Measurements from ENCODE around the gene CD93. TPM values are rescaled to one million over a fixed set of nuclear protein-coding genes. Genes with fewer than 3 reads are reported as not detected.

The CD93 gene
- total RNA-seq, 1 donor from 2014 or later: 139 TPM

DNA sequence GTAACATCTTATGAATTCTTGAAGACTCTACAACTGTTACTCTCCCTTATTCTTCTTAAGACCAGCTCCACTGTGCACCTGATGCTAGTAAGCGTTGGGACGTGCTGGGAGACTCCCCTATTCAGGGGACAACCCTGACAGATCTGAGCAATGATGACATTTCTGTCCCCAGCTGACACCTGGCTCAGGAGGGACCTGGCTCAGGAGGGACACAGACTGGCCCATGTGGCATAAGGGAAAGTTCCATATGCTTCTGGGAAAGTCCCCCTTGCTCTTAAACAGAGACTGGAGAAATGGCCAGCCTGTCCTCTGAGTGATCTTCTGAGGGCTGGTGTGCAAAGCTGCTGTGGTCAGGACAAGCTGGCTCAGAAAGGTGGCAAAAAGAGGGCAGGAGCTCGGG lies 10.0 kb upstream of the CD93 start:
- DNase-seq (ENCODE audit: low spot score): no peak
- TF ChIP-seq, protein P1, sequence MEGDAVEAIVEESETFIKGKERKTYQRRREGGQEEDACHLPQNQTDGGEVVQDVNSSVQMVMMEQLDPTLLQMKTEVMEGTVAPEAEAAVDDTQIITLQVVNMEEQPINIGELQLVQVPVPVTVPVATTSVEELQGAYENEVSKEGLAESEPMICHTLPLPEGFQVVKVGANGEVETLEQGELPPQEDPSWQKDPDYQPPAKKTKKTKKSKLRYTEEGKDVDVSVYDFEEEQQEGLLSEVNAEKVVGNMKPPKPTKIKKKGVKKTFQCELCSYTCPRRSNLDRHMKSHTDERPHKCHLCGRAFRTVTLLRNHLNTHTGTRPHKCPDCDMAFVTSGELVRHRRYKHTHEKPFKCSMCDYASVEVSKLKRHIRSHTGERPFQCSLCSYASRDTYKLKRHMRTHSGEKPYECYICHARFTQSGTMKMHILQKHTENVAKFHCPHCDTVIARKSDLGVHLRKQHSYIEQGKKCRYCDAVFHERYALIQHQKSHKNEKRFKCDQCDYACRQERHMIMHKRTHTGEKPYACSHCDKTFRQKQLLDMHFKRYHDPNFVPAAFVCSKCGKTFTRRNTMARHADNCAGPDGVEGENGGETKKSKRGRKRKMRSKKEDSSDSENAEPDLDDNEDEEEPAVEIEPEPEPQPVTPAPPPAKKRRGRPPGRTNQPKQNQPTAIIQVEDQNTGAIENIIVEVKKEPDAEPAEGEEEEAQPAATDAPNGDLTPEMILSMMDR (IDR thresholded peaks at IDR 0.05; ENCODE audit: unreplicated experiment): no peak
- Mint-ChIP-seq H3K4me1 (ENCODE audit: unreplicated experiment) (peaks cover 18% of the 10 kb centered on the region), H3K27ac (ENCODE audit: unreplicated experiment) (no peak overlapping the region), H3K27me3 (ENCODE audit: unreplicated experiment) (peaks cover 3% of the 10 kb centered on the region), H3K36me3 (ENCODE audit: low read depth, unreplicated experiment) (peaks cover 6% of the 10 kb centered on the region), H3K4me3 (ENCODE audit: unreplicated experiment) (no peak overlapping the region), H3K9me3 (ENCODE audit: unreplicated experiment) (no peaks in the 10 kb centered on the region)

DNA sequence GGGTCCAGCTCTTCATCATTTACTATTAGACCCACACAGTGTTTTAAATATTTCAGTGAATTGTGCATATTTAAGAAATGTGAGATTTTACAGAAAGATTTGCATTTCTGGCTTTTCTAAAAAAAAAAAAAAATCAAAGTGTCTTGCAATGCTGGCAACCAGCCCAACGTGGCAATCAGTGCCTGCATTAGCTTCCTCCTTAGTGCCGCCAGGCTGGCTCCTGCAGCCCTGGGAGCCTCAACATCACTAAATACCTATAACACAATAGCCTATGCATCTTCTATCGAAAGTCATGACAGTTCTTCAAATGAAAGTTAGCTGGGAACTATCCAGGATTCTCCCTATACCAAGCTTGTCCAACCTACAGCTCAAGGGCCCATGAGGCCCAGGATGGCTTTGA lies 9.4 kb upstream of the CD93 start:
- DNase-seq (ENCODE audit: low spot score): no peak
- H3K27me3 Mint-ChIP-seq (ENCODE audit: unreplicated experiment): peaks cover 3% of the 10 kb centered on the region
- no peak overlapping the region for H3K27ac Mint-ChIP-seq (ENCODE audit: unreplicated experiment)
- H3K36me3 Mint-ChIP-seq (ENCODE audit: low read depth, unreplicated experiment): peaks cover 6% of the 10 kb centered on the region
- TF ChIP-seq, protein P1 (IDR thresholded peaks at IDR 0.05; ENCODE audit: unreplicated experiment): no peak
- H3K9me3 Mint-ChIP-seq (ENCODE audit: unreplicated experiment): no peaks in the 10 kb centered on the region
- peaks cover 18% of the 10 kb centered on the region for H3K4me1 Mint-ChIP-seq (ENCODE audit: unreplicated experiment)
- H3K4me3 Mint-ChIP-seq (ENCODE audit: unreplicated experiment): no peak overlapping the region

DNA sequence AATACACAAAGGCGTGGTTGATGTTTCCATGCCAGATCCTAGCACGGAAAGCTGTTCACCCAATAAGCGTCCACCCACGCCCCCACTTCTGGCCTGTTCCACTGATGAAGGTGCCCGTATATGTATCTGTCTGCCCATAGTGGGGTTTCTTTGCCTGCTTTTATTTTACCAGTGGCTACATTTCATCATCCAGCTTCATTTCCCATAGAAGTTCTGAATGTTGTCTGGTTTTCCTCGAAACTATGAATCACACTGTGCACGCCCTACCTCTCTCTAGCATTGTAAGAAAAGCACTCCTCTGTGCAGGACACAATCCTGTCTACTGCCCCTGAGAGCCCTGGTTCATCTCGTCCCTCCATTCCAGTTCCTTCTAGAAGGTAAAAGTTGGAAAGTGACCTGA lies 8.8 kb upstream of the CD93 start:
- Mint-ChIP-seq H3K27ac (ENCODE audit: unreplicated experiment) (no peak overlapping the region), H3K4me1 (ENCODE audit: unreplicated experiment) (peaks cover 17% of the 10 kb centered on the region), H3K36me3 (ENCODE audit: low read depth, unreplicated experiment) (peaks cover 6% of the 10 kb centered on the region), H3K27me3 (ENCODE audit: unreplicated experiment) (peaks cover 3% of the 10 kb centered on the region), H3K4me3 (ENCODE audit: unreplicated experiment) (no peak overlapping the region), H3K9me3 (ENCODE audit: unreplicated experiment) (no peaks in the 10 kb centered on the region)
- TF ChIP-seq, protein P1 (IDR thresholded peaks at IDR 0.05; ENCODE audit: unreplicated experiment): no peak
- no peak for DNase-seq (ENCODE audit: low spot score)

DNA sequence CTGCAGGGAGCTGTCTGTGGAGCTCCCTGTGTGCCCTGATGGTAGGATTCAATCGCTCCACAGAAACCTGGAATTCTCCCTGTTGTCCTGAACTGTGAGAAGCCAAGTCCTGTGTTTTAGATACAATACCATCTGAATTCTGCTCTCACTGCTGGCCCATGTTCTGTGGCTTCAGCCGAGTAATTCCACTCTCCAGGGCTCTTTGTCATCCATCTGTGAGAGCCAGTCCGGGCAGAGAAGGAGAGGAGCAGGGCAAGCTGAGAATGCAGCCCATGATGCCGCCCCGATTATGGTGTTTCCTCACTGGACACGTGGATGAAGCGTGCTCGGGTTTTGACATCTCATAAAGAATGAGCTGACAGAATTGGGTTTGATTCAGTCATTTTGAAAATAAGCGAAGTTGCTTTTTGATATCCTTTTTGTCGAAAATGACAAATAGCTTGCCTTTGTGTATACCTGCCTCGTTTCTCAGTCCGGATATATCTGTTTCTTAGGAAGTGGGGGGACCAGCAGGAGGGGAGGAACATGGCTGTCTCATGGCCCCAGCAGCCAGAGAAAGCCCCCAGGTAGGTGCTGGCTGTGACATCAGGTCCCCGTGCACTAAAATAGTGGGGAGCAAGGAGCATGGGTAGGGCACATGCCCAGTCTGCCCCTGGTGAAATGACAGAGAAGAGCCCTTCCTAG lies 8.2 kb upstream of the CD93 start:
- DNase-seq (ENCODE audit: low spot score): no peak
- no peaks in the 10 kb centered on the region for H3K9me3 Mint-ChIP-seq (ENCODE audit: unreplicated experiment)
- peaks cover 13% of the 10 kb centered on the region for H3K4me1 Mint-ChIP-seq (ENCODE audit: unreplicated experiment)
- peaks cover 3% of the 10 kb centered on the region for H3K27me3 Mint-ChIP-seq (ENCODE audit: unreplicated experiment)
- TF ChIP-seq, protein P1 (IDR thresholded peaks at IDR 0.05; ENCODE audit: unreplicated experiment): no peak
- H3K36me3 Mint-ChIP-seq (ENCODE audit: low read depth, unreplicated experiment): peaks cover 6% of the 10 kb centered on the region
- H3K27ac Mint-ChIP-seq (ENCODE audit: unreplicated experiment): no peak overlapping the region
- no peak overlapping the region for H3K4me3 Mint-ChIP-seq (ENCODE audit: unreplicated experiment)

DNA sequence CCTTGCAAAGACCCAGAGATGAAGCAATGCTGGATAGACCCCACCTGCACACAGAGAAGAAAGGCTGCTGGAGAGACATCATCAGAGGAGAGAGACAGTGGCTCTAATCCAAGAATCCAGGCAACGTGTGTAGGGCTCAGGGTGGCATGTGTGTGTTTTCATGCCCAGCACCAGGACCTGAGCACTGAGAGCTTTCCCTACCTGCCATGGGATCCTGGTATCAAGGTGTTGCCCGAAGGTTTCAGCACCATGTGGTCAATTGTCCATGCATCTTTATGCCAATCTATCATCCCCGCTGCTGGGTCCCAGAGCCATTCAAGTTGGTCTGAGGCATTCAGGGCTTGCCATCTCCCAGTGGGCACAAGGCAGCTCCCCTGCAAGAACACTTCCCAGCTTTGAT lies 7.5 kb upstream of the CD93 start:
- Mint-ChIP-seq H3K4me1 (ENCODE audit: unreplicated experiment) (peaks cover 13% of the 10 kb centered on the region), H3K9me3 (ENCODE audit: unreplicated experiment) (no peaks in the 10 kb centered on the region), H3K36me3 (ENCODE audit: low read depth, unreplicated experiment) (peaks cover 6% of the 10 kb centered on the region), H3K4me3 (ENCODE audit: unreplicated experiment) (no peak overlapping the region), H3K27ac (ENCODE audit: unreplicated experiment) (no peak overlapping the region), H3K27me3 (ENCODE audit: unreplicated experiment) (peaks cover 3% of the 10 kb centered on the region)
- no peak for DNase-seq (ENCODE audit: low spot score)
- TF ChIP-seq, protein P1 (IDR thresholded peaks at IDR 0.05; ENCODE audit: unreplicated experiment): no peak

Measured in endothelial cell (in vitro differentiated cells).